Measurements from ENCODE around the gene CHST3.
"Not testable (repeated sequence)": the region's sequence is repeated elsewhere in the genome, so short reads cannot be mapped to it uniquely, and the experiment has no call there.

CHST3 gene

GRCh38 chr10:71973777-71974488 lies 9.7 kb downstream of the CHST3 start:
- peaks cover 2% of the 10 kb centered on the region for H3K36me3 Mint-ChIP-seq
- no peak overlapping the region for H3K27ac Mint-ChIP-seq
- ATAC-seq (ENCODE audit: low read depth) (no peak), DNase-seq (ENCODE audit: low spot score in 2 of 2) (no peak)
- no peak overlapping the region for H3K4me3 Mint-ChIP-seq
- peaks cover 17% of the 10 kb centered on the region for H3K27me3 Mint-ChIP-seq
- H3K9me3 Mint-ChIP-seq: no peaks in the 10 kb centered on the region
- no peaks in the 10 kb centered on the region for H3K4me1 Mint-ChIP-seq

GRCh38 chr10:71974489-71975021 lies 10.4 kb downstream of the CHST3 start:
- H3K4me1 Mint-ChIP-seq: no peaks in the 10 kb centered on the region
- peaks cover 14% of the 10 kb centered on the region for H3K27me3 Mint-ChIP-seq
- ATAC-seq (ENCODE audit: low read depth) (no peak), DNase-seq (ENCODE audit: low spot score in 2 of 2) (no peak)
- H3K9me3 Mint-ChIP-seq: no peaks in the 10 kb centered on the region
- no peak overlapping the region for H3K4me3 Mint-ChIP-seq
- H3K27ac Mint-ChIP-seq: no peak overlapping the region
- H3K36me3 Mint-ChIP-seq: peaks cover 2% of the 10 kb centered on the region

- DNase-seq (ENCODE audit: low spot score in 2 of 2) (no peak), ATAC-seq (ENCODE audit: low read depth) (no peak)
- H3K27me3 Mint-ChIP-seq: peaks cover 14% of the 10 kb centered on the region
- H3K4me1 Mint-ChIP-seq: no peaks in the 10 kb centered on the region
- no peak overlapping the region for H3K4me3 Mint-ChIP-seq
- no peak overlapping the region for H3K27ac Mint-ChIP-seq
- H3K36me3 Mint-ChIP-seq: peaks cover 2% of the 10 kb centered on the region
- H3K9me3 Mint-ChIP-seq: no peaks in the 10 kb centered on the region
Measured at GRCh38 chr10:71975087-71975870, 11.1 kb downstream of the CHST3 start.

GRCh38 chr10:71975871-71976725 lies 11.9 kb downstream of the CHST3 start:
- Mint-ChIP-seq H3K9me3 (no peaks in the 10 kb centered on the region), H3K4me3 (no peak overlapping the region), H3K27ac (no peak overlapping the region), H3K36me3 (peaks cover 2% of the 10 kb centered on the region), H3K4me1 (no peaks in the 10 kb centered on the region), H3K27me3 (peaks cover 14% of the 10 kb centered on the region)
- no peak for ATAC-seq (ENCODE audit: low read depth)
- no peak for DNase-seq (ENCODE audit: low spot score in 2 of 2)

GRCh38 chr10:71977614-71977903 lies 13.4 kb downstream of the CHST3 start:
- not testable (repeated sequence) for H3K9me3 Mint-ChIP-seq; ATAC-seq (ENCODE audit: low read depth); H3K4me1 Mint-ChIP-seq; H3K4me3 Mint-ChIP-seq; DNase-seq (ENCODE audit: low spot score in 2 of 2); H3K36me3 Mint-ChIP-seq; H3K27ac Mint-ChIP-seq
- H3K27me3 Mint-ChIP-seq: peaks cover 13% of the 10 kb centered on the region

GRCh38 chr10:71978476-71978875 lies 14.3 kb downstream of the CHST3 start:
- Mint-ChIP-seq H3K27ac (no peak overlapping the region), H3K4me1 (no peaks in the 10 kb centered on the region), H3K9me3 (no peaks in the 10 kb centered on the region), H3K4me3 (no peak overlapping the region), H3K27me3 (peaks cover 8% of the 10 kb centered on the region), H3K36me3 (peaks cover 2% of the 10 kb centered on the region)
- DNase-seq (ENCODE audit: low spot score in 2 of 2) (no peak), ATAC-seq (ENCODE audit: low read depth) (no peak)

- no peak for ATAC-seq (ENCODE audit: low read depth)
- no peak for DNase-seq (ENCODE audit: low spot score in 2 of 2)
- Mint-ChIP-seq H3K4me3 (no peak overlapping the region), H3K9me3 (no peaks in the 10 kb centered on the region), H3K36me3 (peaks cover 2% of the 10 kb centered on the region), H3K27me3 (peaks cover 5% of the 10 kb centered on the region), H3K27ac (no peak overlapping the region), H3K4me1 (no peaks in the 10 kb centered on the region)
Measured at GRCh38 chr10:71978988-71979691, 14.9 kb downstream of the CHST3 start.

- peaks cover 2% of the 10 kb centered on the region for H3K36me3 Mint-ChIP-seq
- H3K27ac Mint-ChIP-seq: no peak overlapping the region
- H3K27me3 Mint-ChIP-seq: peaks cover 5% of the 10 kb centered on the region
- ATAC-seq (ENCODE audit: low read depth) (no peak), DNase-seq (ENCODE audit: low spot score in 2 of 2) (no peak)
- no peak overlapping the region for H3K4me3 Mint-ChIP-seq
- H3K4me1 Mint-ChIP-seq: peaks cover under 1% of the 10 kb centered on the region
- no peaks in the 10 kb centered on the region for H3K9me3 Mint-ChIP-seq
Measured at GRCh38 chr10:71979692-71980062, 15.5 kb downstream of the CHST3 start.

- ATAC-seq (ENCODE audit: low read depth): no peak
- Mint-ChIP-seq H3K9me3 (no peaks in the 10 kb centered on the region), H3K36me3 (peaks cover 2% of the 10 kb centered on the region), H3K4me1 (peaks cover 7% of the 10 kb centered on the region), H3K27me3 (peaks cover 9% of the 10 kb centered on the region), H3K27ac (no peak overlapping the region), H3K4me3 (no peak overlapping the region)
- DNase-seq (ENCODE audit: low spot score in 2 of 2): no peak
Measured at GRCh38 chr10:71980181-71981014, 16.2 kb downstream of the CHST3 start.

GRCh38 chr10:71981015-71981875 lies 17.1 kb downstream of the CHST3 start:
- Mint-ChIP-seq H3K27ac (no peak overlapping the region), H3K4me1 (peaks cover 12% of the 10 kb centered on the region), H3K4me3 (no peak overlapping the region), H3K9me3 (no peaks in the 10 kb centered on the region), H3K27me3 (peaks cover 12% of the 10 kb centered on the region), H3K36me3 (peaks cover 2% of the 10 kb centered on the region)
- no peak for DNase-seq (ENCODE audit: low spot score in 2 of 2)
- no peak for ATAC-seq (ENCODE audit: low read depth)

- Mint-ChIP-seq H3K4me3 (no peak overlapping the region), H3K9me3 (no peaks in the 10 kb centered on the region), H3K4me1 (peaks cover 12% of the 10 kb centered on the region), H3K27ac (no peak overlapping the region), H3K27me3 (peaks cover 12% of the 10 kb centered on the region), H3K36me3 (peaks cover 2% of the 10 kb centered on the region)
- ATAC-seq (ENCODE audit: low read depth): no peak
- no peak for DNase-seq (ENCODE audit: low spot score in 2 of 2)
Measured at GRCh38 chr10:71981876-71982230, 17.7 kb downstream of the CHST3 start.

Data from memory B cell (primary cell).